PC-3 (cell line): ENCODE measurements around the gene ZNF771. TPM values are rescaled to one million over a fixed set of nuclear protein-coding genes. Genes with fewer than 3 reads are reported as not detected.
"Not testable (repeated sequence)": the region's sequence is repeated elsewhere in the genome, so short reads cannot be mapped to it uniquely, and the experiment has no call there.

Experiments
- ATAC-seq: fragments of 200-7000 bp; cut with Tn5 transposase; 2 replicates; pipeline ENCODE4 v1.9.1; 2020; ENCODE audit warnings: mild to moderate bottlenecking, moderate library complexity
- BruUV-seq: library from RNA; stranded (reverse); fragments of 400-500 nt; replicated peaks from 2 replicates; lab custom pipeline; 2021; lab: Mats Ljungman, UMichigan
- CTCF ChIA-PET: fragments of 300-600 bp; sonication (Branson Sonifier 250); formaldehyde crosslinking; loops from one replicate; lab custom pipeline; 2022; ENCODE audit warnings: antibody characterized with exemption; lab: Charles Lee
- POLR2A ChIA-PET: fragments of 300-600 bp; sonication (Branson Sonifier 250); formaldehyde crosslinking; loops from one replicate; lab custom pipeline; 2022; ENCODE audit warnings: antibody characterized with exemption; ENCODE audit not compliant: unreplicated experiment; lab: Charles Lee
- DNase-seq: peaks from one replicate; pipeline ENCODE4 v3.0.0-alpha.2; 2015
- H2AFZ ChIP-seq: fragments of 300-600 bp; sonication (generic); 2 replicates; pipeline ENCODE4 v1.6.0; 2016; ENCODE audit warnings: antibody characterized with exemption, low read length
- H3F3A ChIP-seq: fragments of 300-600 bp; sonication (generic); one replicate; pipeline ENCODE4 v1.6.0; 2017; ENCODE audit warnings: antibody characterized with exemption, low read length, control low read depth, mild to moderate bottlenecking; ENCODE audit not compliant: unreplicated experiment
- H3K27ac ChIP-seq: fragments of 300-600 bp; sonication (generic); 2 replicates; pipeline ENCODE4 v1.5.1; 2016; ENCODE audit warnings: mild to moderate bottlenecking, low read length
- H3K27me3 ChIP-seq: fragments of 300-600 bp; sonication (generic); 2 replicates; pipeline ENCODE4 v1.6.1; 2016; ENCODE audit warnings: low read length, mixed read lengths
- H3K36me3 ChIP-seq: fragments of 300-600 bp; sonication (generic); 2 replicates; pipeline ENCODE4 v1.6.1; 2016; ENCODE audit warnings: low read depth, mixed run types, low read length, mixed read lengths
- H3K4me1 ChIP-seq: fragments of 300-600 bp; sonication (generic); 2 replicates; pipeline ENCODE4 v1.5.1; 2016; ENCODE audit warnings: low read length; ENCODE audit not compliant: insufficient read depth
- H3K4me2 ChIP-seq: fragments of 300-600 bp; sonication (generic); 2 replicates; pipeline ENCODE4 v1.6.0; 2016; ENCODE audit warnings: low read length
- H3K4me3 ChIP-seq: fragments of 300-600 bp; sonication (generic); 2 replicates; pipeline ENCODE4 v1.5.1; 2016; ENCODE audit warnings: mild to moderate bottlenecking, low read length, mixed read lengths
- H3K79me2 ChIP-seq: fragments of 300-600 bp; sonication (generic); 2 replicates; pipeline ENCODE4 v1.6.1; 2017; ENCODE audit warnings: low read length, mixed read lengths
- H3K9ac ChIP-seq: fragments of 300-600 bp; sonication (generic); 2 replicates; pipeline ENCODE4 v1.6.0; 2016; ENCODE audit warnings: mild to moderate bottlenecking, low read length
- H3K9me2 ChIP-seq: fragments of 300-600 bp; sonication (generic); replicated peaks from 2 replicates; pipeline ENCODE4 v1.6.1; 2016; ENCODE audit warnings: mixed run types, low read length, mixed read lengths
- H3K9me3 ChIP-seq: fragments of 300-600 bp; sonication (generic); 2 replicates; pipeline ENCODE4 v1.6.1; 2016; ENCODE audit warnings: low read length, mixed read lengths
- H4K20me1 ChIP-seq: fragments of 300-600 bp; sonication (generic); 2 replicates; pipeline ENCODE4 v1.6.1; 2016; ENCODE audit warnings: low read length, mixed read lengths
- EZH2 ChIP-seq: fragments of 300-600 bp; sonication (generic); IDR thresholded peaks from one replicate; pipeline ENCODE4 v1.6.1; 2017; ENCODE audit warnings: antibody characterized with exemption, mild to moderate bottlenecking, low read length; ENCODE audit not compliant: unreplicated experiment
- EZH2phosphoT487 ChIP-seq: fragments of 300-600 bp; sonication (generic); IDR thresholded peaks from 2 replicates; pipeline ENCODE4 v1.6.1; 2018; ENCODE audit warnings: mild to moderate bottlenecking, antibody characterized with exemption, low read length, borderline replicate concordance
- intact Hi-C: fragments of 100-400 bp; cut with micrococcal nuclease; formaldehyde crosslinking; loops from 2 replicates; pipeline ENCODE4 v1.9.0; 2023
- total RNA-seq: library from RNA; depleted of rRNA; stranded (reverse); fragments of >200 nt; gene quantifications from 2 replicates; pipeline ENCODE4 v1.2.3, GENCODE V29; 2014
- TF ChIP-seq, protein P1 (sequence below): fragments of 300-600 bp; sonication (generic); conservative IDR thresholded peaks from 2 replicates; pipeline ENCODE4 v1.5.1; 2017; ENCODE audit warnings: antibody characterized with exemption, low read depth, mild to moderate bottlenecking, low read length

ZNF771 gene
- total RNA-seq, 1 experiment from 2014 or later = 3.6 TPM

DNA sequence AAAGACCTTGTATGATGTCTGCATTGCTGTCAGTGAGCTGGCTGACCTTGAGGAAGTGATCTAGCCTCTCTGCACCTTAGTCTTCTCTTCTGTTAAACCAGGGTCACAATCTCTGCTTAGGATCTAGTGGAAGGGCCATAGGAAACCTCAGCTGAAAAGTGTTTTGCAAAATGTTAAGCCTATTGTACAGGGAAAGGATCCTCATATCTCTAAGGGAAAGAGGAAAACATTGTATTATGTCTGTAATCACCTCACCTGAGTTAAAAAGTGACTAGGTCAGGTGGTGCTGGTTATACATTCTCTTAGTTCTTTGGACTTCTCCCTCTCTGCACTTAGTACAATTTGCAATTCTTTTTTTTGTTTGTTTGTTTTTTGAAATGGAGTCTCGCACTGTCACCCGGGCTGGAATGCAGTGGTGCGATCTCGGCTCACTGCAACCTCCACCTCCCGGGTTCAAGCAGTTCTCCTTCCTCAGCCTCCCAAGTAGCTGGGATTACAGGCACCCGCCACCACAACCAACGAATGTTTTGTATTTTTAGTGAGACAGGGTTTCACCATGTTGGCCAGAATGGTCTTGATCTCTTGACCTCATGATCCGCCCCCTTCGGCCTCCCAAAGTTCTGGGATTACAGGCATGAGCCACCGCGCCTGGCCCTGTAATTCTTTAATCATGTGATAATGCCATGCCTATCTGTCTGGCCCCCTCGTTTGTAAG lies 40.3 kb downstream of the ZNF771 start:
- no peaks in the 10 kb centered on the region for H3K9me2 ChIP-seq
- H4K20me1 ChIP-seq = no peaks in the 10 kb centered on the region
- no peak overlapping the region for H3K9ac ChIP-seq
- POLR2A ChIA-PET = no interaction called here
- H3K27me3 ChIP-seq = no peaks in the 10 kb centered on the region
- peaks cover 19% of the 10 kb centered on the region for H3K4me1 ChIP-seq
- intact Hi-C loops = loop anchor here (10.0 kb wide), 1 partner anchor 77 kb away; the partner anchor contains the start of gene ZNF768
- no TSS peak for BruUV-seq
- ATAC-seq (no peak), DNase-seq (no peak)
- no peaks in the 10 kb centered on the region for H3F3A ChIP-seq
- no peak overlapping the region for H3K4me2 ChIP-seq
- H3K36me3 ChIP-seq = no peaks in the 10 kb centered on the region
- H3K27ac ChIP-seq = no peak overlapping the region
- peaks cover 24% of the 10 kb centered on the region for H3K79me2 ChIP-seq
- no peaks in the 10 kb centered on the region for H3K9me3 ChIP-seq
- CTCF ChIA-PET = no interaction called here
- TF ChIP-seq EZH2 = no peak
- TF ChIP-seq, protein P1, sequence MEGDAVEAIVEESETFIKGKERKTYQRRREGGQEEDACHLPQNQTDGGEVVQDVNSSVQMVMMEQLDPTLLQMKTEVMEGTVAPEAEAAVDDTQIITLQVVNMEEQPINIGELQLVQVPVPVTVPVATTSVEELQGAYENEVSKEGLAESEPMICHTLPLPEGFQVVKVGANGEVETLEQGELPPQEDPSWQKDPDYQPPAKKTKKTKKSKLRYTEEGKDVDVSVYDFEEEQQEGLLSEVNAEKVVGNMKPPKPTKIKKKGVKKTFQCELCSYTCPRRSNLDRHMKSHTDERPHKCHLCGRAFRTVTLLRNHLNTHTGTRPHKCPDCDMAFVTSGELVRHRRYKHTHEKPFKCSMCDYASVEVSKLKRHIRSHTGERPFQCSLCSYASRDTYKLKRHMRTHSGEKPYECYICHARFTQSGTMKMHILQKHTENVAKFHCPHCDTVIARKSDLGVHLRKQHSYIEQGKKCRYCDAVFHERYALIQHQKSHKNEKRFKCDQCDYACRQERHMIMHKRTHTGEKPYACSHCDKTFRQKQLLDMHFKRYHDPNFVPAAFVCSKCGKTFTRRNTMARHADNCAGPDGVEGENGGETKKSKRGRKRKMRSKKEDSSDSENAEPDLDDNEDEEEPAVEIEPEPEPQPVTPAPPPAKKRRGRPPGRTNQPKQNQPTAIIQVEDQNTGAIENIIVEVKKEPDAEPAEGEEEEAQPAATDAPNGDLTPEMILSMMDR = no peak
- H2AFZ ChIP-seq = no peak overlapping the region
- H3K4me3 ChIP-seq = no peak overlapping the region

GRCh38 chr16:30449116-30449435 lies 41.7 kb downstream of the ZNF771 start:
- no peaks in the 10 kb centered on the region for H3F3A ChIP-seq
- intact Hi-C loops = loop anchor here (10.0 kb wide), 1 partner anchor 76 kb away; the partner anchor contains the start of gene ZNF768
- ATAC-seq (no peak), DNase-seq (no peak)
- H3K79me2 ChIP-seq = peaks cover 16% of the 10 kb centered on the region
- no peak for TF ChIP-seq EZH2phosphoT487
- ChIA-PET POLR2A (interaction anchor here (0.6 kb wide), 1 partner anchor 201 kb away, joined by 9 read pairs; no protein-coding TSS in a partner anchor), CTCF (interaction anchor here (0.5 to 0.6 kb wide), 2 partner anchors 32 to 40 kb away, joined by 4 to 6 read pairs; no protein-coding TSS in a partner anchor)
- no peaks in the 10 kb centered on the region for H4K20me1 ChIP-seq
- H3K27me3 ChIP-seq = no peaks in the 10 kb centered on the region
- H3K4me2 ChIP-seq = no peak overlapping the region
- H2AFZ ChIP-seq = no peak overlapping the region
- H3K4me3 ChIP-seq = no peak overlapping the region
- H3K9me2 ChIP-seq = no peaks in the 10 kb centered on the region
- H3K36me3 ChIP-seq = no peaks in the 10 kb centered on the region
- H3K4me1 ChIP-seq = peaks cover 15% of the 10 kb centered on the region
- H3K9me3 ChIP-seq = no peaks in the 10 kb centered on the region
- no TSS peak for BruUV-seq
- H3K9ac ChIP-seq = no peak overlapping the region
- no peak overlapping the region for H3K27ac ChIP-seq

GRCh38 chr16:30452709-30453580 lies 45.5 kb downstream of the ZNF771 start:
- POLR2A ChIA-PET, H2AFZ ChIP-seq, H3K9me2 ChIP-seq, DNase-seq, H3K4me1 ChIP-seq, H3K9me3 ChIP-seq, H4K20me1 ChIP-seq, H3K79me2 ChIP-seq, H3K27ac ChIP-seq, CTCF ChIA-PET, H3K9ac ChIP-seq, H3K27me3 ChIP-seq, H3F3A ChIP-seq, H3K36me3 ChIP-seq, ATAC-seq, H3K4me2 ChIP-seq, BruUV-seq, H3K4me3 ChIP-seq, intact Hi-C loops: not testable (repeated sequence)
